GM12878 (cell line): ENCODE data around the gene CTSA. TPM values are rescaled to one million over a fixed set of nuclear protein-coding genes. Genes with fewer than 3 reads are reported as not detected.

ENCODE experiments used
- ATAC-seq: fragments of 200-7000 bp; cut with Tn5 transposase; 3 replicates; pipeline ENCODE4 v1.9.1; 2020; ENCODE audit warnings: mild to moderate bottlenecking, moderate library complexity
- BruUV-seq: library from RNA; stranded (reverse); fragments of 400-500 nt; replicated peaks from 2 replicates; lab custom pipeline; 2021; lab: Mats Ljungman, UMichigan
- CTCF ChIA-PET: fragments of 300-600 bp; sonication (Branson Sonifier 250); formaldehyde crosslinking; extraction: SDS; loops from one replicate; lab custom pipeline; 2021; ENCODE audit warnings: inconsistent platforms; lab: Yijun Ruan, JAX
- POLR2A ChIA-PET: fragments of 350-600 bp; formaldehyde crosslinking; extraction: SDS; loops from one replicate; lab custom pipeline; 2021; ENCODE audit warnings: inconsistent platforms; lab: Charles Lee
- RAD21 ChIA-PET: fragments of 300-600 bp; sonication (Branson Sonifier 250); formaldehyde crosslinking; loops from one replicate; lab custom pipeline; 2023; ENCODE audit warnings: antibody characterized with exemption; ENCODE audit not compliant: unreplicated experiment; lab: Charles Lee
- SMC1A ChIA-PET: fragments of 300-600 bp; sonication (Branson Sonifier 250); formaldehyde crosslinking; loops from one replicate; lab custom pipeline; 2023; ENCODE audit not compliant: unreplicated experiment, uncharacterized antibody; lab: Charles Lee
- DNase-seq: peaks from one replicate; pipeline ENCODE4 v3.0.0-alpha.2; 2011; ENCODE audit warnings: low read depth, low spot score
- FAIRE-seq: peaks from 3 replicates; lab custom pipeline; 2011; peaks lifted over from hg19 to GRCh38; lab: Jason Lieb, UNC
- H2AFZ ChIP-seq: 2 replicates; pipeline ENCODE4 v1.6.0; 2011; ENCODE audit warnings: low read depth, low read length, control low read depth; ENCODE audit not compliant: control insufficient read depth
- H3K27ac ChIP-seq: 2 replicates; pipeline ENCODE4 v1.5.1; 2011; ENCODE audit warnings: control low read depth; ENCODE audit not compliant: control insufficient read depth, insufficient read depth
- H3K27me3 ChIP-seq, 2 experiments: replicated peaks in 1 of 2; 2 replicates each; pipeline versions ENCODE4 v1.6.0 to v1.6.1; 2011; ENCODE audit warnings: low read length in 1 of 2; ENCODE audit not compliant: control insufficient read depth in 2 of 2, insufficient read depth in 2 of 2
- H3K36me3 ChIP-seq, 2 experiments: 2 replicates each; pipeline ENCODE4 v1.5.1; 2011; ENCODE audit warnings: low read length in 1 of 2; ENCODE audit not compliant: control insufficient read depth in 2 of 2, insufficient read depth in 2 of 2
- H3K4me1 ChIP-seq: 2 replicates; pipeline ENCODE4 v1.6.1; 2011; ENCODE audit warnings: mild to moderate bottlenecking, low read length, moderate library complexity, mixed read lengths; ENCODE audit not compliant: control insufficient read depth, insufficient read depth
- H3K4me2 ChIP-seq: 2 replicates; pipeline ENCODE4 v1.6.0; 2011; ENCODE audit warnings: control low read depth; ENCODE audit not compliant: control insufficient read depth, insufficient read depth
- H3K4me3 ChIP-seq: fragments of 200-600 bp; sonication (generic); 2 replicates; pipeline ENCODE4 v1.5.1; 2016
- H3K79me2 ChIP-seq: 2 replicates; pipeline ENCODE4 v1.6.0; 2011; ENCODE audit warnings: low read length; ENCODE audit not compliant: control insufficient read depth, insufficient read depth
- H3K9ac ChIP-seq: 2 replicates; pipeline ENCODE4 v1.8.0; 2011; ENCODE audit warnings: low read length, control low read depth, mixed read lengths; ENCODE audit not compliant: control insufficient read depth, insufficient read depth
- H3K9me3 ChIP-seq: replicated peaks from 3 replicates; pipeline ENCODE4 v1.5.1; 2011; ENCODE audit warnings: mild to moderate bottlenecking, low read length; ENCODE audit not compliant: control insufficient read depth, insufficient read depth
- H4K20me1 ChIP-seq: 2 replicates; pipeline ENCODE4 v1.6.0; 2011; ENCODE audit not compliant: control insufficient read depth, insufficient read depth
- BACH1 ChIP-seq: fragments of 450-650 bp; IDR thresholded peaks from 2 replicates; pipeline ENCODE4 v1.6.1; 2017; ENCODE audit warnings: mild to moderate bottlenecking, borderline replicate concordance
- BCL11A ChIP-seq: IDR thresholded peaks from 2 replicates; pipeline ENCODE4 v1.6.1; 2011; ENCODE audit warnings: low read depth, low read length
- CBX5 ChIP-seq: sonication (generic); IDR thresholded peaks from 2 replicates; pipeline ENCODE4 v1.6.1; 2016; ENCODE audit warnings: low read depth, moderate library complexity, mild to moderate bottlenecking, inconsistent platforms
- E2F4 ChIP-seq: IDR thresholded peaks from 2 replicates; pipeline ENCODE4 v1.6.1; 2012; ENCODE audit warnings: low read depth, low read length, improper control_type of control experiment
- ESRRA ChIP-seq: IDR thresholded peaks from 2 replicates; pipeline ENCODE4 v1.6.1; 2012; ENCODE audit warnings: mild to moderate bottlenecking, low read length, improper control_type of control experiment
- ETV6 ChIP-seq, 2 experiments: fragments of 450-650 bp in 1 of 2; IDR thresholded peaks in 1 of 2; conservative IDR thresholded peaks in 1 of 2; 2 replicates each; pipeline ENCODE4 v1.6.1; 2014; ENCODE audit warnings: antibody characterized with exemption in 1 of 2, borderline replicate concordance in 1 of 2, low read depth in 1 of 2, mild to moderate bottlenecking in 1 of 2, moderate library complexity in 1 of 2
- GABPA ChIP-seq: IDR thresholded peaks from 2 replicates; pipeline ENCODE4 v1.6.1; 2014; ENCODE audit warnings: antibody characterized with exemption, low read depth, mild to moderate bottlenecking, inconsistent platforms
- IKZF1 ChIP-seq: fragments of 450-650 bp; conservative IDR thresholded peaks from 2 replicates; pipeline ENCODE4 v1.6.1; 2017; ENCODE audit warnings: antibody characterized with exemption, mild to moderate bottlenecking
- IRF3 ChIP-seq: fragments of 450-650 bp; IDR thresholded peaks from 2 replicates; pipeline ENCODE4 v1.6.1; 2014; ENCODE audit warnings: mild to moderate bottlenecking
- IRF4 ChIP-seq: IDR thresholded peaks from 2 replicates; pipeline ENCODE4 v1.6.1; 2011; ENCODE audit warnings: low read depth, low read length
- JUND ChIP-seq: IDR thresholded peaks from 2 replicates; pipeline ENCODE4 v1.6.1; 2012; ENCODE audit warnings: low read depth, mild to moderate bottlenecking, low read length, improper control_type of control experiment, moderate library complexity
- MTA2 ChIP-seq: fragments of 450-650 bp; IDR thresholded peaks from 2 replicates; pipeline ENCODE4 v1.6.1; 2016; ENCODE audit warnings: low read depth, mild to moderate bottlenecking, moderate library complexity
- NBN ChIP-seq: fragments of 450-650 bp; IDR thresholded peaks from 2 replicates; pipeline ENCODE4 v1.6.1; 2016
- NFYA ChIP-seq: IDR thresholded peaks from 2 replicates; pipeline ENCODE4 v1.6.1; 2011; ENCODE audit warnings: low read depth, mild to moderate bottlenecking, low read length, improper control_type of control experiment, borderline replicate concordance
- NR2C1 ChIP-seq: fragments of 450-650 bp; IDR thresholded peaks from 2 replicates; pipeline ENCODE4 v1.6.1; 2017; ENCODE audit warnings: antibody characterized with exemption, mild to moderate bottlenecking, moderate library complexity
- RAD21 ChIP-seq: IDR thresholded peaks from 2 replicates; pipeline ENCODE4 v1.6.1; 2011; ENCODE audit warnings: mild to moderate bottlenecking, low read depth, low read length, moderate library complexity; ENCODE audit not compliant: insufficient read depth
- SREBF2 ChIP-seq: IDR thresholded peaks from 2 replicates; pipeline ENCODE4 v1.6.1; 2012; ENCODE audit warnings: mild to moderate bottlenecking, low read length
- SRF ChIP-seq, 2 experiments: IDR thresholded peaks; 2 replicates each; pipeline ENCODE4 v1.6.1; 2011; ENCODE audit warnings: low read depth in 2 of 2, low read length in 2 of 2, mild to moderate bottlenecking in 1 of 2, moderate library complexity in 1 of 2
- TCF7 ChIP-seq: IDR thresholded peaks from 2 replicates; pipeline ENCODE4 v1.6.1; 2014; ENCODE audit warnings: antibody characterized with exemption, borderline replicate concordance
- ZNF207 ChIP-seq: fragments of 450-650 bp; IDR thresholded peaks from 2 replicates; pipeline ENCODE4 v1.6.1; 2014; ENCODE audit warnings: antibody characterized with exemption, mild to moderate bottlenecking, borderline replicate concordance
- ZNF217 ChIP-seq: fragments of 450-650 bp; IDR thresholded peaks from 2 replicates; pipeline ENCODE4 v1.6.1; 2017; ENCODE audit warnings: antibody characterized with exemption, mild to moderate bottlenecking
- ZNF622 ChIP-seq: fragments of 450-650 bp; IDR thresholded peaks from 2 replicates; pipeline ENCODE4 v1.6.1; 2017; ENCODE audit warnings: mild to moderate bottlenecking, inconsistent platforms
- WGBS: methylation state at CpG from one replicate; pipeline ENCODE4 v1.1.6; 2016; ENCODE audit warnings: low lambda C conversion rate; ENCODE audit not compliant: insufficient replicate concordance, insufficient coverage; ENCODE audit errors: missing lambda C conversion rate; 5-methylcytosine and 5-hydroxymethylcytosine counted together
- in situ Hi-C: fragments of 300-500 bp; cut with MboI; formaldehyde crosslinking; loops from 9 replicates; pipeline ENCODE4 v1.14.3; 2018; ENCODE audit warnings: mixed read lengths
- intact Hi-C: fragments of 100-400 bp; cut with micrococcal nuclease; formaldehyde crosslinking; loops from one replicate; pipeline ENCODE4 v1.14.2; 2022; ENCODE audit not compliant: unreplicated experiment
- polyA plus RNA-seq, 11 experiments: library from polyadenylated mRNA; depleted of rRNA in 4 of 11; unstranded in 6 of 11; stranded (reverse) in 5 of 11; fragments of >200 nt; fragmentation: Nextera tagmentation in 4 of 11; fragmentation: Illumina TruSeq in 1 of 11; extraction: Ambion mirVana in 4 of 11; extraction: Trizol in 1 of 11; gene quantifications; 1 replicate in 1 of 11; 2 replicates in 10 of 11; pipeline versions ENCODE4 v1.2.1 to v1.2.3, GENCODE V29; 2011 to 2016; ENCODE audit warnings: inconsistent platforms in 2 of 11, missing spikeins in 2 of 11, low read depth in 1 of 11
- total RNA-seq, 4 experiments: library from RNA; depleted of rRNA in 3 of 4; stranded (reverse); fragments of >200 nt in 3 of 4; fragmentation: Illumina TruSeq in 1 of 4; extraction: Trizol in 1 of 4; gene quantifications; 2 replicates each; pipeline versions ENCODE4 v1.2.1 to v1.2.3, GENCODE V29; 2013 to 2021

The CTSA gene
- total and polyA plus RNA-seq, 10 of the 15 experiments (the other 5 are each of a cell fraction or from before 2014, with no cell fraction given) = 7.1 to 67.0 (median 36.2) TPM

GRCh38 chr20:45853484-45853883 lies 37.7 kb upstream of the CTSA start (continued):
- TF ChIP-seq NR2C1 (no peak), E2F4 (no peak), SREBF2 (no peak), NBN (no peak), ESRRA (no peak), IRF4 (no peak)

- Histone ChIP-seq H3K9me3 (no peaks in the 10 kb centered on the region), H3K4me1 (peaks cover 8% of the 10 kb centered on the region), H3K4me3 (peak within 1 kb of the TSS; percentile 97), H3K4me2 (peak within 1 kb of the TSS; percentile 98), H4K20me1 (no peaks in the 10 kb centered on the region), H3K9ac (peak within 1 kb of the TSS; percentile 89), H3K27me3 (no peaks in the 10 kb centered on the region), H2AFZ (peak within 1 kb of the TSS; percentile 98), H3K27ac (peak within 1 kb of the TSS; percentile 96), H3K79me2 (peaks cover 19% of the 10 kb centered on the region), H3K36me3 (no peaks in the 10 kb centered on the region)
- ATAC-seq (peak; percentile 98), FAIRE-seq (peak; percentile 97), DNase-seq (peak; percentile 100)
- BruUV-seq = no TSS peak
- ChIA-PET SMC1A (interaction anchor here (0.8 to 1.5 kb wide), 5 partner anchors 11 to 103 kb away, joined by 3 to 5 read pairs (median 4); partner anchors contain the start of genes PCIF1 and ZSWIM1), CTCF (interaction anchor here (1.0 to 2.6 kb wide), 10 partner anchors 15 to 113 kb away, joined by 3 to 11 read pairs (median 4); partner anchors contain the start of gene ZSWIM1), POLR2A (interaction anchor here (0.7 to 2.3 kb wide), 11 partner anchors 24 to 1594 kb away, joined by 3 to 16 read pairs (median 4); partner anchors contain the start of genes CTSA, NEURL2, PCIF1 and UBE2C), RAD21 (interaction anchor here (0.9 to 1.8 kb wide), 3 partner anchors 15 to 104 kb away, joined by 3 to 6 read pairs (median 5); partner anchors contain the start of gene ZSWIM1)
- intact Hi-C loops = loop anchor here (2.0 to 5.0 kb wide), 3 partner anchors 34 to 78 kb away; partner anchors contain the start of genes CTSA, NEURL2, PCIF1 and UBE2C
- in situ Hi-C loops = no loop called here
- under 1% methylated on average over 36 of the region's 36 CpGs for WGBS
- TF ChIP-seq BCL11A (no peak), ETV6 (conservative IDR thresholded peaks at IDR 0.05 in 1 of 2, IDR thresholded peaks at IDR 0.05 in 1 of 2; ENCODE audit: borderline replicate concordance in 1 of 2, low read depth in 1 of 2) (no peak), TCF7 (no peak), CBX5 (no peak), ZNF217 (no peak), SRF (IDR thresholded peaks at IDR 0.05; ENCODE audit: low read depth in 2 of 2, low read length in 2 of 2) (peak in 1 of 2 experiments; percentile 34; a peak in 1 of 4 replicates), IRF3 (peak; percentile 99), MTA2 (peak; percentile 85), BACH1 (peak; percentile 24; the same call in 1 of the 2 replicates), NFYA (peak; percentile 99), RAD21 (no peak), IKZF1 (peak; percentile 44), GABPA (peak; percentile 99), ZNF207 (no peak), JUND (0 out of 2 replicates have a peak, but pooled peaks have one; percentile 32), ZNF622 (no peak), ESRRA (peak; percentile 74; the same call in 1 of the 2 replicates)
Measured at GRCh38 chr20:45857114-45857881, 33.8 kb upstream of the CTSA start, which contains the start of the genes ACOT8 and ZSWIM3. Gene ACOT8 (minus strand): TSS chr20:45857392. CDS start chr20:45857315, 77 bp downstream. Gene ZSWIM3 (plus strand): TSS chr20:45857614. CDS start chr20:45857826, 212 bp downstream.
